ENCODE measurements around the gene F8A2.
"Not testable (repeated sequence)": the region's sequence is repeated elsewhere in the genome, so short reads cannot be mapped to it uniquely, and the experiment has no call there.

The F8A2 gene

DNA sequence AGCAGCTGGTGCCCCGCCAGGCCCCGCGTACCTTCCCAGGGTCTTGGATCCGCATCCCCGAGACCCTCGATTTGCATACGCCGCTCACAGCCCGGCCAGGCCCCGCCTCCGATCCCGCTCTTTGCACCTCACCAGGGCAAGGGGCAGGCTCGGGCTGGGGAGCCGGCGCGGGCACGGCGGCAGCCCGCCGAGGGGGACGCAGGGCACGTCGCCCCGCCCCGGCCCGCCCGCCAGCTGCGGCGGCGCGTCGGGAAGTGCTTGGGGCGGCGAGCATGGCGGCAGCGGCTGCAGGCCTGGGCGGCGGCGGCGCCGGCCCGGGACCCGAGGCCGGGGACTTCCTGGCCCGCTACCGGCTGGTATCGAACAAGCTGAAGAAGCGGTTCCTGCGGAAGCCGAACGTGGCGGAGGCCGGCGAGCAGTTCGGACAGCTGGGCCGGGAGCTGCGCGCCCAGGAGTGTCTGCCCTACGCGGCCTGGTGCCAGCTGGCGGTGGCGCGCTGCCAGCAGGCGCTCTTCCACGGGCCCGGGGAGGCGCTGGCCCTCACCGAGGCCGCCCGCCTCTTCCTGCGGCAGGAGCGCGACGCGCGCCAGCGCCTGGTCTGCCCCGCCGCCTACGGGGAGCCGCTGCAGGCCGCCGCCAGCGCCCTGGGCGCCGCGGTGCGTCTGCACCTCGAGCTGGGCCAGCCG, at the start of gene F8A2:
Gene F8A2, plus strand, starts transcription at position 253 of the 686 bp plus-strand sequence. Its CDS starts 20 bp downstream, at position 273.
- DNase-seq = not testable (repeated sequence)

DNA sequence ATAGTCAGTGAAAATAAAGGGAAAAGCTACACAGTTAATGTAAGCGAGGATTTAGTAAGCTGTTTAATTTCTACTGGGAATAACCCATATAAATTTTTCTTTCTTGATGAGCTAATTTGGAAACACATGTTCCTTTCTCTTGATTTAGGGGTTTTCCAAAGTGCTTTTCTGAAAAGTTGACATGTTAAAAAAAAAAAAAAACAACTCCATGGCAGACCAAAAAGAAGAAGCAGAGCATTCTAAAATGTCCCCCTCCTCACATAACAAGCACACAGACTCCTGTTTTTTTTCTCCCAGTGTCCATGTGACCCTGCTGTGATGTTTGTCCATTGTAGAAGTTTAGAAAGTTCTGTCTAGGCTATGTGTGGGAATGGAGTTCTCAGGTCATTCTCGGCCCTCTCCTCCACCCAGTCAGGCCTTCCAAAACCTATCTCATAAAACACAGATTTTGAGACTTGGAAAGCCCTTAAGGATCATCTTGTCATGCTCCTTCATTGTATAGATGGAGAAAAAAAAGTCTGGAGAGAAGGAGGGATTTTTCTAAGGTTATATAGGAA, 48.3 kb upstream of the F8A2 start:
- DNase-seq = no peak

DNA sequence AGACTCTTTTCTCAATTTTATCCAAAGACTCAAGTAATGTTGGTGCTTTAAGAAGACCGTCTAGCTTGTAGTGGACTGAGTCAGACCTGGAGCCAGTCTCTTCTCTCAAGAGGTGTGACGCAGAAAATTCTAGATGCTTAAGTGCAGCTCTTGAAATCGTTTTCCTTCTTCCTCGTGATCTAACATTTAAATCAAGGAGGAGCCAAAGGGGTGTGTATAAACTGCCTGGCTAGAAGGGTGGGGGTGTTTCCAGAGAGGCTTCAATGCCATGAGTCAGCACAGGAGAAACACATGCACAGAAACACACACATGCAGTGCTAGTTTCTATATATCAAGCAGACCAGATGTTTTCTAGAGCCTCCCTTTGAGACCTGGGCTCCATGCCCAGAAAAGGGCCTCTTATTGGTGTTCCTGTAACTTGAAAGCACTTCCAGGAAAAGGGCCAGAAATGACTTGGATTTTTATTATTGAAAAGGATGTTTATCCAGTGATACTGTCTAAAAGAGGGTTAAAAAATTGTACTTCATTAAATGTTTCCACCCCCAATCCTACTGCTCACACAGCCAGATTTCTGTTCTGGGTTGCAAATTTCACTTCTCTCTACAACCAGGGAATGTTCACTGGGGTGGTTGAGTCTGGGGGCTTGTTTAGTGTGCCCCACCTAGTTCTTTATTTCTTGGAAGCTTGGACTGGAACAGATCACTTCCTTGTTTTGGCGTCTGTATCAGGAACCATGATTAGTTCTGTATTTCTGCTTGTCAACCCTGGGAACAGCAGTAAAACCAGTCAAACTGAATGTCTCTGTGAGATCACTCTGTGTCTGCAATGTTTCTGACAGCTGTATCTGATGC, 47.2 kb upstream of the F8A2 start, which contains the start of gene CLIC2:
Gene CLIC2, minus strand, starts transcription at position 129 of the 851 bp plus-strand sequence. CDS start 187 bp downstream, outside the sequence.
- no peak for DNase-seq

DNA sequence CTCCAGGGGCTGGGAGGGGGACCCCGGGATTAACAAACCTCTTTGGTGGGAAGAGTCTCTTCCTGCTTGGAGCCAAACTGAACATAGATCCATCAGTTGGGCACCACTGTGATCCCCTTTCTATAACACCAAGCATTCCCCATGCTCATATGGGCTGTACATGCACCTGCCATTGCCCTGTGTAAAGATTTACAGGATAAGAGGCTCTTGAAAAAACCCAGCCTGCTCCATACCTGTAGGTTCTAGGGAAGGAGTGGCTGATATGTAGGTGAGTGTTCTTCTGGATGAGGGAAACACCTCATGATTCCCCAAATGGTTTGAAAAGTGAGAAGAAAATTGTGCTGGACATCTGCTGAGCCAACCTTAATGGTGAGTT, 46.6 kb upstream of the F8A2 start:
- DNase-seq = not testable (repeated sequence)

DNA sequence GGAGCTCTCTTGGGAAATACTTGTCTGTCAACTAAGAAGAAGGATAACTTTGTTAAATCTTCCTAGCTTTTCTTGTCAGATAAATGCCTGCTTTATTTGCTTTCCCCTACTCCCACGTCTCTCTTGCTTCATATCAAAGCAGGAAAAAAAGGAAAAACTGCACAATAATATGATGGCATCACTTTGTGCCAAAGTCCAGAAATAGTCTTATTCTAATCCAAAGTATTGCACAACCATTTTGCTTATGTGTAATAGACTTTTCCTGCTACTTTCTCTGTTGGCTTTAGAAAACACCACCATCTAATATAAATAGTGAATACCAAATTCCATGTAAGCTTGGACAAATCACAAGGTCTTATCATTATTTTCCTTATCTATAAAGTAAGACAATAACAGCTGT, 36.2 kb upstream of the F8A2 start:
- DNase-seq = not testable (repeated sequence)

DNA sequence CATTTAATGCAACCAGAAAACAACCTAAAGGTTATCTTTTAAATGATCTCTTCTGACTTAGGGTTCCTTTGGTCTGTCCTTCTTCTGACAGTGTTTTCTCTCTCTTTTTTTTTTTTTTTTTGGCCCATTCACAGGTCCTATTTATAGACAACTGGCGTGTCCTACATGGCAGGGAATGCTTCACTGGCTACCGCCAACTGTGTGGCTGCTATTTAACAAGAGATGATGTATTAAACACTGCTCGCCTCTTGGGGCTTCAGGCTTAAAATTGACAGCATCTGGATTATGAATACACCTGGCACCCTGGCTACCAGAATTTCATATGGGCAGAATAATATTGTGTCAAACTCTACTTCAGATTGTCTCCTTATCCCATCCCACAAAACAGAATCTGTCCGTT, 32.4 kb upstream of the F8A2 start:
- not testable (repeated sequence) for DNase-seq

DNA sequence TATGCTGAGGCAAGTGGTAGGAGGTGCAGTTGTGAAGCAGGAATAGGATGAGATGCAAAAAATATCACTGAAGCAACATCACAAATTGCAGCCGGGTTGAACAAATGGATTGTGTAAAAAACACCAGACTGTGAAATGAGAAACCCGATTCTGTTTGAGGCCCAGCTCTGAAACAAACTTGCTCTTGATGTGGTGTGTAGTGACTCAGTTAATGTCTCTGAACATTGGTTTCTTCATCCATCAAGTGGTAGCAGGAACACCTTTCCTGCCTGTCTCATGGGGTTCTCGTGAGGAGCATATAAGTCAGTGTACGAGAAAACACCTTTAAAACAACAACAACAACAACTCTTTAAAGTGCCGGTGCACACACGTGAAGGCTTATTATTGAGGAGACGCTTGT, 18.2 kb upstream of the F8A2 start:
- not testable (repeated sequence) for DNase-seq

DNA sequence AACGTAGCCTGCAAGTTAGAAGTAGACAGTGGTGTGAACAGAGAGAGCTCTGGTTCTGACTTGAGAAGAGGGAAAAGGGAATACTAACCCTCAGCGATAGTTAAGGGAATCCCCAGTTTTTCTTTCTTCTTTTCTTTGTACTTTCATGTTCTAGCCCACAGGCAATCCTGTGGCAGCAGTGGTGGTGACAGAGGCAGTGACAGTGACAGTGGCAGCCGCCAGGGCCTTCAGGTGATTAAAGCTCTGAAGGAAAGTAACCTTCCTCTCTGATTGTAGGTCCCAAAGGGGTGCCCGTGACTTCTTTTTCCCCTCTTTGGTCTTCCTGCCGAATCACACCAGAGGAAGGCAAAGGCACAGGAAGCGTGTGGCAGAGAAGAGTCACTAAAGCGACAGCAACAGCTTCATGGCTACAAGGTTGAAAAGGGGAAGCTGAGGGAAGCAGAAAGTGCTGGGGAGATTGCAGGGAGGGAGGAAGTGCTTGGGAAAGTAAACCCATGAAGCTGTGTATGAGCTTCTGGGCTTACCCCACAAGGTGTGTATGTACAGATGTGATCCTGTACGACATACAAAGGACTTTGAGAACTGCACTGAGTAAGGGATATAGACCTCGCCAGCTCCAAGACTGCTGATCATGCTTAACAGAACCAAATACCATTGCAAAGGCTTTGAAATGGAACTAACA, 8.0 kb upstream of the F8A2 start:
- not testable (repeated sequence) for DNase-seq

DNA sequence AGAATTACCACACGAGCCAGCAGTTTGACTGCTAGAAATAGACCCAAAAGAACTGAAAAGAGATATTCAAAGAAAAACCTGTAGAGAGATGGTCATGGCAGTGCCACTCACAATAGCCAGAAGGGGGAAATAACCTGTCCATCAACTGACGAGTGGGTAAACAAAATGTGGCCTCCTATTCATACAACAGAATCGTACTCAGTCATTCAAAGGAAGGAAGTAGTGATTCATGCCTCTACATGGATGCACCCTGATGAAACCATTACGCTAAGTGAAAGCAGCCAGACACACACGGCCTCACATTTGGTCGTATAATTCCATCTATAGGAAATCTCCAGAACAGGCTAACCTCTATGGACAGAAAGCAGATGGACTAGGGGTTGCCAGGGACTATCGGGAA, 2.1 kb upstream of the F8A2 start:
- DNase-seq = not testable (repeated sequence)

DNA sequence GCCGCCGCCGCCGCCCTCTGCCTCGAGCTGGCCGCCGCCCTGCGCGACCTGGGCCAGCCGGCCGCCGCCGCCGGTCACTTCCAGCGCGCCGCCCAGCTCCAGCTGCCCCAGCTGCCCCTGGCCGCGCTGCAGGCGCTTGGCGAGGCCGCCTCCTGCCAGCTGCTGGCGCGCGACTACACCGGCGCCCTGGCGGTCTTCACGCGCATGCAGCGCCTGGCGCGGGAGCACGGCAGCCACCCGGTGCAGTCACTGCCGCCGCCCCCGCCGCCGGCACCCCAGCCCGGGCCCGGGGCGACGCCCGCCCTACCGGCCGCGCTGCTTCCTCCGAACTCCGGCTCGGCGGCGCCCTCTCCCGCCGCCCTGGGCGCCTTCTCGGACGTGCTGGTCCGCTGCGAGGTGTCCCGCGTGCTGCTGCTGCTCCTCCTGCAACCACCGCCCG, 653 bp downstream of the F8A2 start:
- DNase-seq = not testable (repeated sequence)

DNA sequence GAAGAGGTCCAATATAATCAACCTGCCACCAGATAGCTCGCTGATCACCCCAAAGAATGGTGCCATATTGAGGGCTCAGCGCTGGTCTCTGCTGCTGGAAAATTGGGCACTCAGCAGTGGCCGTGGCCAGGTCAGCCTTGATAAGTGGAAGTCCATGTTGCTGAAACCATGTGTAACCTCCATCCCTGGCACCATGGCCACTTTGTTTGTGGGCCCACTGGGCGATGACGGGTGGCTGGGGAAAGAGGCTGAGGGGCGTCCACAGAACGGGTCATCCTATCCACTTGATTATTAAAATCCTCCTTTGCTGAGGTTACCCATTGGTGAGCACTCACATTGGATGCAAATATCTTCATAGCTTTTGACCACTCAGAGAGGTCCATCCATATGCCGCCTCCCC, 7.7 kb downstream of the F8A2 start:
- DNase-seq = no peak

DNA sequence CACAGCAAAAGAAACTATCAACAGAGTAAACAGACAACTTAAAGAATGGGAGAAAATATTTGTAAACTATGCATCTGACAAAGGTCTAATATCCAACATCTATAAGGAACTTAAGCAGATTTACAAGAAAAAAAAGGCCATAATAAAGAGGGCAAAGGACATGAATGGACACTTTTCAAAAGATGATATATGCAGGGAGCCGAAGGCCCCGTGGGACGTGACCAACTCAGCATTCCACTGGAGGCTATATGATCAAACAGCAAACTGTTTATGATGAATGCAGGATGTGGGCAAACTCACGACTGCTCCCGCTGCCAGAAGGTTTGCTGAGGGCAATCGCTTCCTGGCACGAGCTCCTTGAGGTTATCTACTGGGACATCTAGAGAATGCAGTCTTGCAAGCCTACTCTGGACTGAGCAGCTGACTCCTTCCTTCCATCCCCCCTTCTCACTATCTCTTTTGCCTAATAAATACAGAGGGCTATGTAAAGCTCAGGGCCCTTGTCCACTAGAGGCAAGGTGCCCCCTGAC, 12.9 kb downstream of the F8A2 start:
- peak; percentile 13 for DNase-seq

DNA sequence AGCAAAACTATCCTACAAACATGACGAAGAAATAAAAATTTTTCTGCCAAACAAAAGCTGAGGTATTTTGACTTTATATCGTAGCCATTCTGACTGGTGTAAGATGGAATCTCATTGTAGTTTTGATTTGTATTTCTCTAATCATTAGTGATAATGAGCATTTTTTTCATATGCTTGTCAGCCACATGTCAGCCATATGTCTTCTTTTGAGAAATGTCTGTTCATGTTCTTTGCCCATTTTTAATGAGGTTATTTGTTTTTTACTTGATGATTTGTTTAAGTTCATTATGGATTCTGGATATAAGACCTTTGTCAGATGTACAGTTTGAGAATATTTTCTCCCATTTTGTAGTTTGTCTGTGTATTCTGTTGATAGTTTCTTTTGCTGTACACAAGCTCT, 24.5 kb downstream of the F8A2 start:
- DNase-seq = no peak

DNA sequence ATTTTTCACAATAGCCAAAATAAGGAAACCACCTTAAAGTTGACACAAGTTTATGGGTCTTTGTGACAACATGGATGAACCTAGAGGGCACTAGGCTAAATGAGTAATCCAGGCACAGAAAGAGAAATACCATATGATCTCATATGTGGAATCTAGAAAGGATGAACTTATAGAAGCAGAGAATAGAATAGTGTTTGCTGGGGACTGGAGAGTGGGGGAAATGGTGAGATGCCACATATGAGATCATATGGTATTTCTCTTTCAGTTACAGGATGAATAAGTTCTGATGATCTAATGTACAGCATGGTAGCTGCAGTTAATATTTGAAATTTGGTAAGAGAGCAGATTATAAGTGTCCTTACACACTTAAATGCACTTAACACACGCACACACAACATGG, 35.9 kb downstream of the F8A2 start:
- no peak for DNase-seq

All from CD4-positive, alpha-beta T cell treated with Interleukin-21 for 1 hour (primary cell).